T-helper 22 cell (primary cell): ENCODE measurements around the gene KCNAB2.
A peak's percentile ranks its signal among the peaks of the same experiment; 100 is the strongest.

ENCODE experiments used
- DNase-seq: peaks from one replicate; pipeline ENCODE4 v3.0.0-alpha.2; 2020; ENCODE audit warnings: low read depth

The KCNAB2 gene

GRCh38 chr1:6045561-6045960 lies at the start of gene KCNAB2:
Gene KCNAB2 (plus strand): TSS chr1:6045888. CDS start chr1:6051537, 5,649 bp downstream.
- DNase-seq = no peak

GRCh38 chr1:5996641-5997270 lies 48.9 kb upstream of the KCNAB2 start:
- DNase-seq = no peak

- no peak for DNase-seq
These were observed 48.4 kb upstream of the KCNAB2 start for GRCh38 chr1:5997316-5997715.

GRCh38 chr1:5998051-5998905 lies 47.4 kb upstream of the KCNAB2 start:
- no peak for DNase-seq

GRCh38 chr1:5998906-5999301 lies 46.8 kb upstream of the KCNAB2 start:
- no peak for DNase-seq

GRCh38 chr1:5999711-6000443 lies 45.8 kb upstream of the KCNAB2 start:
- DNase-seq = no peak

GRCh38 chr1:6000444-6001288 lies 45.0 kb upstream of the KCNAB2 start:
- no peak for DNase-seq

- DNase-seq = no peak
These were observed 43.6 kb upstream of the KCNAB2 start for GRCh38 chr1:6001992-6002576.

- DNase-seq = no peak
These were observed 42.8 kb upstream of the KCNAB2 start for GRCh38 chr1:6002714-6003501.

- peak; percentile 51 for DNase-seq
These were observed 41.9 kb upstream of the KCNAB2 start for GRCh38 chr1:6003568-6004411.

- no peak for DNase-seq
These were observed 41.1 kb upstream of the KCNAB2 start for GRCh38 chr1:6004412-6005123.

- DNase-seq = no peak
These were observed 40.3 kb upstream of the KCNAB2 start for GRCh38 chr1:6005276-6005917.

- DNase-seq = no peak
These were observed 38.8 kb upstream of the KCNAB2 start for GRCh38 chr1:6006882-6007281.

- no peak for DNase-seq
These were observed 38.2 kb upstream of the KCNAB2 start for GRCh38 chr1:6007318-6008083.

GRCh38 chr1:6008084-6008415 lies 37.6 kb upstream of the KCNAB2 start:
- no peak for DNase-seq

GRCh38 chr1:6008696-6009095 lies 37.0 kb upstream of the KCNAB2 start:
- DNase-seq = no peak

- no peak for DNase-seq
These were observed 36.3 kb upstream of the KCNAB2 start for GRCh38 chr1:6009120-6010040.
